K562 (cell line): ENCODE measurements around the gene ERLIN1. TPM values are rescaled to one million over a fixed set of nuclear protein-coding genes. Genes with fewer than 3 reads are reported as not detected.

Experiments used
- ATAC-seq: fragments of 200-7000 bp; cut with Tn5 transposase; 3 replicates; pipeline ENCODE4 v1.9.1; 2020; ENCODE audit warnings: moderate library complexity
- BruUV-seq: library from RNA; stranded (reverse); fragments of 400-500 nt; replicated peaks from 2 replicates; lab custom pipeline; 2021; lab: Mats Ljungman, UMichigan
- CTCF ChIA-PET: fragments of 300-600 bp; formaldehyde crosslinking; extraction: SDS; loops from one replicate; lab custom pipeline; 2021; ENCODE audit warnings: low intra/inter-chr PET ratio; lab: Yijun Ruan, JAX
- POLR2A ChIA-PET: fragments of 300-600, 350-650 bp; sonication (Branson Sonifier 250); formaldehyde crosslinking; extraction: SDS; loops from one replicate; lab custom pipeline; 2021; ENCODE audit warnings: antibody characterized with exemption, inconsistent platforms; lab: Yijun Ruan, JAX
- DNase-seq, 4 experiments: peaks; one replicate each; pipeline versions ENCODE4 v3.0.0 to v3.0.0-alpha.2; 2011 to 2018; ENCODE audit warnings: low spot score in 3 of 4, mixed read lengths in 3 of 4; ENCODE audit errors: extremely low read depth in 1 of 4
- FAIRE-seq: peaks from 2 replicates; lab custom pipeline; 2011; peaks lifted over from hg19 to GRCh38; lab: Jason Lieb, UNC
- H2AFZ ChIP-seq: 2 replicates; pipeline ENCODE4 v1.6.0; 2011; ENCODE audit warnings: low read depth, low read length, control low read depth, inconsistent platforms
- H3K27ac ChIP-seq: fragments of 200-600 bp; 3 replicates; pipeline ENCODE4 v1.8.0; 2011; ENCODE audit warnings: low read depth, mild to moderate bottlenecking, control low read depth, inconsistent platforms, low read length, moderate library complexity, mixed read lengths; ENCODE audit errors: extremely low read depth
- H3K27me3 ChIP-seq, 2 experiments: fragments of 300-600 bp in 1 of 2; 2 replicates in 1 of 2; 3 replicates in 1 of 2; pipeline versions ENCODE4 v1.6.0 to v1.8.0; 2011; ENCODE audit warnings: inconsistent platforms in 2 of 2, low read length in 2 of 2, mild to moderate bottlenecking in 1 of 2, mixed read lengths in 1 of 2, moderate library complexity in 1 of 2; ENCODE audit not compliant: control insufficient read depth in 2 of 2, insufficient read depth in 2 of 2
- H3K36me3 ChIP-seq: fragments of 300-600 bp; 3 replicates; pipeline ENCODE4 v1.8.0; 2011; ENCODE audit warnings: mild to moderate bottlenecking, low read length, inconsistent platforms; ENCODE audit not compliant: control insufficient read depth, insufficient read depth
- H3K4me1 ChIP-seq, 2 experiments: fragments of 200-600 bp in 1 of 2; replicated peaks in 1 of 2; 2 replicates in 1 of 2; 3 replicates in 1 of 2; pipeline versions ENCODE4 v1.5.1 to v1.8.0; 2011; ENCODE audit warnings: inconsistent platforms in 2 of 2, low read length in 2 of 2, mild to moderate bottlenecking in 1 of 2, mixed read lengths in 1 of 2, moderate library complexity in 1 of 2; ENCODE audit not compliant: control insufficient read depth in 2 of 2, insufficient read depth in 2 of 2
- H3K4me2 ChIP-seq: 2 replicates; pipeline ENCODE4 v1.6.1; 2011; ENCODE audit warnings: low read length, control low read depth, inconsistent platforms, mixed read lengths; ENCODE audit not compliant: insufficient read depth
- H3K4me3 ChIP-seq: fragments of 200-600 bp; sonication (generic), shearing (Covaris generic); 2 replicates; pipeline ENCODE4 v1.5.1; 2016; ENCODE audit warnings: control low read depth, inconsistent platforms
- H3K79me2 ChIP-seq: fragments of 200-600 bp; 3 replicates; pipeline ENCODE4 v1.8.0; 2011; ENCODE audit warnings: low read length, inconsistent platforms; ENCODE audit not compliant: control insufficient read depth, insufficient read depth
- H3K9ac ChIP-seq, 2 experiments: 2 replicates each; pipeline versions ENCODE4 v1.6.0 to v1.6.1; 2011; ENCODE audit warnings: low read depth in 2 of 2, low read length in 2 of 2, control low read depth in 1 of 2, inconsistent platforms in 1 of 2, mild to moderate bottlenecking in 1 of 2, mixed read lengths in 1 of 2; ENCODE audit not compliant: insufficient read depth in 1 of 2
- H3K9me1 ChIP-seq: one replicate; pipeline ENCODE4 v1.6.0; 2011; ENCODE audit warnings: inconsistent platforms, mild to moderate bottlenecking, low read length, moderate library complexity; ENCODE audit not compliant: control insufficient read depth, insufficient read depth
- H3K9me3 ChIP-seq: replicated peaks from 2 replicates; pipeline ENCODE4 v1.5.1; 2011; ENCODE audit warnings: low read depth, low read length, inconsistent platforms; ENCODE audit not compliant: control insufficient read depth, insufficient read depth
- H4K20me1 ChIP-seq: replicated peaks from 2 replicates; pipeline ENCODE4 v1.6.1; 2011; ENCODE audit warnings: low read length, inconsistent platforms, mixed read lengths; ENCODE audit not compliant: control insufficient read depth, insufficient read depth
- BRD4 ChIP-seq: fragments of 200-600 bp; sonication (generic); IDR thresholded peaks from 2 replicates; pipeline ENCODE4 v1.6.1; 2017; ENCODE audit warnings: inconsistent platforms
- CBFA2T2 ChIP-seq: fragments of 450-650 bp; conservative IDR thresholded peaks from 2 replicates; pipeline ENCODE4 v1.6.1; 2017; ENCODE audit warnings: mild to moderate bottlenecking
- CREB1 ChIP-seq, 2 experiments: sonication (generic) in 1 of 2; formaldehyde crosslinking in 1 of 2; IDR thresholded peaks; 2 replicates each; pipeline versions ENCODE4 v1.6.1 to v1.8.0; 2012 to 2022; ENCODE audit warnings: inconsistent platforms in 1 of 2, mild to moderate bottlenecking in 1 of 2, missing genetic modification reagents in 1 of 2, moderate library complexity in 1 of 2
- EHMT2 ChIP-seq: fragments of 450-650 bp; IDR thresholded peaks from 2 replicates; pipeline ENCODE4 v1.6.1; 2018; ENCODE audit warnings: antibody characterized with exemption
- KHSRP ChIP-seq: fragments of 450-650 bp; IDR thresholded peaks from 2 replicates; pipeline ENCODE4 v1.6.1; 2017
- LCOR ChIP-seq: sonication (generic); formaldehyde crosslinking; IDR thresholded peaks from 2 replicates; pipeline ENCODE4 v1.8.0; 2022; ENCODE audit warnings: mild to moderate bottlenecking, missing genetic modification reagents
- MTA1 ChIP-seq: fragments of 450-650 bp; IDR thresholded peaks from 2 replicates; pipeline ENCODE4 v1.6.1; 2017; ENCODE audit warnings: borderline replicate concordance
- MYNN ChIP-seq, 2 experiments: sonication (generic); formaldehyde crosslinking in 1 of 2; IDR thresholded peaks; 2 replicates each; pipeline versions ENCODE4 v1.5.0 to v1.6.1; 2016 to 2020; ENCODE audit warnings: antibody characterized with exemption in 1 of 2, missing genetic modification reagents in 1 of 2
- PRPF4 ChIP-seq: fragments of 200-400 bp; formaldehyde crosslinking; IDR thresholded peaks from one replicate; pipeline ENCODE4 v1.6.1; 2017; ENCODE audit warnings: low read length, low read depth, mild to moderate bottlenecking; ENCODE audit not compliant: insufficient read depth, poor library complexity, severe bottlenecking
- RBM14 ChIP-seq: fragments of 200-400 bp; formaldehyde crosslinking; IDR thresholded peaks from 2 replicates; pipeline ENCODE4 v1.6.1; 2018; ENCODE audit warnings: low read depth, mild to moderate bottlenecking, low read length, moderate library complexity, borderline replicate concordance; ENCODE audit not compliant: insufficient read depth
- SIN3B ChIP-seq: fragments of 450-650 bp; IDR thresholded peaks from 2 replicates; pipeline ENCODE4 v1.6.1; 2017; ENCODE audit warnings: low read depth, mild to moderate bottlenecking, moderate library complexity
- ZNF75A ChIP-seq: fragments of 450-650 bp; formaldehyde crosslinking; IDR thresholded peaks from 2 replicates; pipeline ENCODE4 v1.4.0; 2020; ENCODE audit warnings: mild to moderate bottlenecking
- WGBS: fragments of 100-300 bp; shearing (Covaris generic); methylation state at CpG from one replicate; pipeline ENCODE4 v1.1.6; 2016; ENCODE audit warnings: low coverage, mixed read lengths; ENCODE audit not compliant: insufficient coverage; ENCODE audit errors: missing lambda C conversion rate; 5-methylcytosine and 5-hydroxymethylcytosine counted together
- in situ Hi-C: fragments of 300-500 bp; cut with MboI; formaldehyde crosslinking; loops from 4 replicates; pipeline ENCODE4 v1.15.0; 2018; ENCODE audit warnings: inconsistent platforms, mixed read lengths
- intact Hi-C: fragments of 100-400 bp; cut with micrococcal nuclease; formaldehyde crosslinking; loops from 2 replicates; pipeline ENCODE4 v1.14.2; 2022
- polyA plus RNA-seq, 8 experiments: library from polyadenylated mRNA; depleted of rRNA in 4 of 8; stranded (reverse) in 5 of 8; unstranded in 3 of 8; fragments of >200 nt; fragmentation: Nextera tagmentation in 2 of 8; fragmentation: Illumina TruSeq in 1 of 8; extraction: Ambion mirVana in 2 of 8; extraction: Trizol in 1 of 8; gene quantifications; 2 replicates each; pipeline versions ENCODE4 v1.2.1 to v1.2.3, GENCODE V29; 2011 to 2014; ENCODE audit warnings: inconsistent platforms in 1 of 8, missing spikeins in 1 of 8
- total RNA-seq, 7 experiments: library from RNA; depleted of rRNA in 6 of 7; stranded (reverse); fragments of >200 nt in 6 of 7; fragmentation: Illumina TruSeq in 2 of 7; extraction: Trizol in 2 of 7; gene quantifications; 2 replicates each; pipeline versions ENCODE4 v1.2.1 to v1.2.3, GENCODE V29; 2011 to 2021; ENCODE audit warnings: low replicate concordance in 1 of 7
- TF ChIP-seq, protein P1 (sequence below): fragments of 200-800 bp; sonication (Bioruptor generic); IDR thresholded peaks from 2 replicates; pipeline ENCODE4 v1.6.1; 2017; ENCODE audit warnings: missing genetic modification characterization, missing compliant biosample characterization

The ERLIN1 gene
- total and polyA plus RNA-seq, 9 of the 15 experiments (the other 6 are each of a cell fraction or from before 2014, with no cell fraction given) = 9.8 to 26.8 (median 15.5) TPM

- H3K4me2 ChIP-seq = no peak overlapping the region
- no peak for TF ChIP-seq EHMT2
- TF ChIP-seq LCOR (CRISPR knock-in tag) = no peak
- no peak for TF ChIP-seq CREB1 (IDR thresholded peaks at IDR 0.05)
- TF ChIP-seq CREB1 (CRISPR knock-in tag; IDR thresholded peaks at IDR 0.05) = no peak
- TF ChIP-seq, protein P1, sequence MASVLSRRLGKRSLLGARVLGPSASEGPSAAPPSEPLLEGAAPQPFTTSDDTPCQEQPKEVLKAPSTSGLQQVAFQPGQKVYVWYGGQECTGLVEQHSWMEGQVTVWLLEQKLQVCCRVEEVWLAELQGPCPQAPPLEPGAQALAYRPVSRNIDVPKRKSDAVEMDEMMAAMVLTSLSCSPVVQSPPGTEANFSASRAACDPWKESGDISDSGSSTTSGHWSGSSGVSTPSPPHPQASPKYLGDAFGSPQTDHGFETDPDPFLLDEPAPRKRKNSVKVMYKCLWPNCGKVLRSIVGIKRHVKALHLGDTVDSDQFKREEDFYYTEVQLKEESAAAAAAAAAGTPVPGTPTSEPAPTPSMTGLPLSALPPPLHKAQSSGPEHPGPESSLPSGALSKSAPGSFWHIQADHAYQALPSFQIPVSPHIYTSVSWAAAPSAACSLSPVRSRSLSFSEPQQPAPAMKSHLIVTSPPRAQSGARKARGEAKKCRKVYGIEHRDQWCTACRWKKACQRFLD (CRISPR knock-in tag) = no peak
- no peak for TF ChIP-seq MTA1
- no peak for TF ChIP-seq PRPF4
- TF ChIP-seq SIN3B = no peak
- no peak for TF ChIP-seq RBM14
- TF ChIP-seq BRD4 = no peak
- TF ChIP-seq KHSRP = no peak
- TF ChIP-seq CBFA2T2 = no peak
- TF ChIP-seq ZNF75A (CRISPR knock-in tag) = no peak
- no peak for TF ChIP-seq MYNN (IDR thresholded peaks at IDR 0.05)
- no peak for TF ChIP-seq MYNN (CRISPR knock-in tag; IDR thresholded peaks at IDR 0.05)
- no peak overlapping the region; a peak in 1 of 4 replicates for H3K9ac ChIP-seq
- H3K27ac ChIP-seq = no peak overlapping the region
- in situ Hi-C loops = no loop called here
- peaks cover 3 to 18% of the 10 kb centered on the region in 2 experiments; a peak in 3 of 5 replicates for H3K27me3 ChIP-seq
- no peaks in the 10 kb centered on the region for H3K36me3 ChIP-seq
- ChIA-PET CTCF (no interaction called here), POLR2A (interaction anchor here (0.7 kb wide), 2 partner anchors 15 to 79 kb away, joined by 3 read pairs; no protein-coding TSS in a partner anchor)
- no peaks in the 10 kb centered on the region for H3K4me1 ChIP-seq
- ATAC-seq (no peak), FAIRE-seq (no peak), DNase-seq (no peak)
- WGBS = 20% methylated on average over 8 of the region's 9 CpGs
- no peaks in the 10 kb centered on the region for H4K20me1 ChIP-seq
- BruUV-seq = no TSS peak
- H3K9me1 ChIP-seq = no peaks in the 10 kb centered on the region
- intact Hi-C loops = no loop called here
- no peaks in the 10 kb centered on the region for H3K79me2 ChIP-seq
- no peak overlapping the region for H2AFZ ChIP-seq
- no peak overlapping the region for H3K4me3 ChIP-seq
- no peaks in the 10 kb centered on the region for H3K9me3 ChIP-seq
These were observed 42.1 kb downstream of the ERLIN1 start for GRCh38 chr10:100143756-100144155.
